Measurements from ENCODE around the gene UHRF2.
"Not testable (repeated sequence)": the region's sequence is repeated elsewhere in the genome, so short reads cannot be mapped to it uniquely, and the experiment has no call there.

UHRF2 gene, protein sequence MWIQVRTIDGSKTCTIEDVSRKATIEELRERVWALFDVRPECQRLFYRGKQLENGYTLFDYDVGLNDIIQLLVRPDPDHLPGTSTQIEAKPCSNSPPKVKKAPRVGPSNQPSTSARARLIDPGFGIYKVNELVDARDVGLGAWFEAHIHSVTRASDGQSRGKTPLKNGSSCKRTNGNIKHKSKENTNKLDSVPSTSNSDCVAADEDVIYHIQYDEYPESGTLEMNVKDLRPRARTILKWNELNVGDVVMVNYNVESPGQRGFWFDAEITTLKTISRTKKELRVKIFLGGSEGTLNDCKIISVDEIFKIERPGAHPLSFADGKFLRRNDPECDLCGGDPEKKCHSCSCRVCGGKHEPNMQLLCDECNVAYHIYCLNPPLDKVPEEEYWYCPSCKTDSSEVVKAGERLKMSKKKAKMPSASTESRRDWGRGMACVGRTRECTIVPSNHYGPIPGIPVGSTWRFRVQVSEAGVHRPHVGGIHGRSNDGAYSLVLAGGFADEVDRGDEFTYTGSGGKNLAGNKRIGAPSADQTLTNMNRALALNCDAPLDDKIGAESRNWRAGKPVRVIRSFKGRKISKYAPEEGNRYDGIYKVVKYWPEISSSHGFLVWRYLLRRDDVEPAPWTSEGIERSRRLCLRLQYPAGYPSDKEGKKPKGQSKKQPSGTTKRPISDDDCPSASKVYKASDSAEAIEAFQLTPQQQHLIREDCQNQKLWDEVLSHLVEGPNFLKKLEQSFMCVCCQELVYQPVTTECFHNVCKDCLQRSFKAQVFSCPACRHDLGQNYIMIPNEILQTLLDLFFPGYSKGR

DNA sequence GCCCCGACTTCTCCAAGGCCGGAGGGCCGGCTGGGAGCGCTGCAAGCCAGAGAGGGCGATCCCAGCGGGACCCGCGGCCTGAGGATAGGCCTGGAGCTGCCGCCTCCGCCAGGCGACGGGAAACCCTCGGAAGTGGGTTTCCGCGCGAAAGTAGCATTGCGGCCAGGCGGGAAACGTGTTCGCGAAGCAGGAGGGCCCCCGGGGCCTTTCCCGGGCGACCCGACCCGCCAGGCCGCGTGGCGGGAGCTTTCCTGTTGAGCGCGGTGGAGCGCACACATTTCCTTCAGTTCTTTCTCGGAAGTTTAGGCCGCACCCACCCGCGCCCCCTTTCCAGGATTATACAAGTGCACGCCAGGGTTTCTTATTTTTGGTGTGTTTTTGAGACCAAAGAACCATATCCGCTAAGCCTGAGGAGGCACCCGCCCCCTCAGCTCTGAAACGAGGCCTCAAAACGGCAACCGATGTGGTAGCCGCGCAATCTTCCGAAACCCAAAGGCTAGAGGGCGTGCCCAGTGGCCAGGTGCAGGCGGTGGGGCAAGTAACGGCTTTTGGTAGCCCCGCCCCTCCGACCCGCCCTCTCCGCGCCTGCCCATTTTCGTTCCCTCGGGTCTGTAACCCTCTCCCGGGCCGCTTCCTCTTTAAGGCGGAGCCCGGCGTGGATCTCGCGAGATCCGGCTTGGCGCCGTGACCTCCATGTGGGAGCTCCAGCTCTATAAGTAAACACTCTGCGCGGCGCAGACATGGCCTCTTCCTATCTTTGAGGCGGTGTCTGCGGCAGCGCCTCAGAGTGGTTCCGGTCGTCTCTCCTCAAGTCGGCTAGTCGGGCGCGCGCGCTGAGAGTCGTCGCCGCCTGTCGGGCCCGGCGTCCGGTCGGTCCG, at the start of gene UHRF2:
Gene UHRF2, plus strand, starts transcription at position 713 of the 878 bp plus-strand sequence. CDS start 292 bp downstream, outside the sequence.
- peak; percentile 99 for DNase-seq

DNA sequence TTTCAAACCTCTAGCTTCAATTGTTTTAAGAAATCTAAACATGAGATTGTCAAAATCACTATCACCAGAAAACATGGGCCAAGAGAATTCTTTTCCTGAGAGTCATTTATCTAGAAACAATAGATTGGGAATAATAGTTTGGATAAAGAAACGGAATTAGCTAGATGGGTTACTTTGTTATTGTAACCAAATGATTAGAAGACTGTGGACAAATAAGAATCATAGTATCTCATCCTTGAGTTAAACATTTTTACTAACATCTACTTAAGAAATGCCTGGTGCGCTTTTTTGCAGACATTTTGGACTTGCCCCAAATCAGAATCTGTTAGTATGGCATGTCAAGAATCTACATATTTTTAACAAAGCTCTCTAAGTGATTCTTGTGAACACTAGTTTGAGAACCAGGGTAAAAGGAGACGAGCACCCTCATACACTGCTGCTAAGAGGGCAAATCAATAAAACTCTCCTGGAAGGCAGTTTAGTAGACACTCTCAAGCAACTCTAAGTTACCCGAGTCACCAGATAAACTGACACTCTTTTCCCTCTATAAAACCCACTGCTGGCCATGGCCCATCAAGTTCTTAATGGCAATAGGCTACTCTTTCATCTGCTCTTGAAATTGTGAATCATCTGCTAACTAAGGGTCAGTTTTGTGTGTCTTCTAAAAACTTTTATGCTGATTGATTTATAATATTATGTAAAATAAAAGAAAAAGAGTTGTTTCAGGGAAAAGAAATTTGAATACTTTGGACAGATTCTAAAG, 45.7 kb upstream of the UHRF2 start:
- DNase-seq = no peak

DNA sequence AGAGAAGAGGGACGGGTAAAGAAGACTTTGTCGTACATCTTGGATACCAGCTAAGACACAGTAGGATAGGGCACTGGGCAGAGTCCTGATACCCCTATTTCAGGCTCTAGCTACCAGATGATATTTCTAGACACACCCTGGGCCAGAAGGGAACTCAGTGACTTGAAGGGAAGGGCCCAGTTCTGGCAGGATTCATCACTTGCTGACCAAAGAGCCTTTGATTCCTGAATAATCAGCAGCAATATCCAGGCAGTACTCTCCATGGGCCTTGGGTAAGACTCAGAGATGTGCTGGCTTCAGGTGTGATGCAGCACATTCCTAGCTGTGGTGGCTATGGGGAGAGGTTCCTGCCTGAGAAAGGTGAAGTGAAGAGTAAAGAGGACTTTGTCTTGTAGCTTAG, 44.2 kb upstream of the UHRF2 start:
- DNase-seq = no peak

DNA sequence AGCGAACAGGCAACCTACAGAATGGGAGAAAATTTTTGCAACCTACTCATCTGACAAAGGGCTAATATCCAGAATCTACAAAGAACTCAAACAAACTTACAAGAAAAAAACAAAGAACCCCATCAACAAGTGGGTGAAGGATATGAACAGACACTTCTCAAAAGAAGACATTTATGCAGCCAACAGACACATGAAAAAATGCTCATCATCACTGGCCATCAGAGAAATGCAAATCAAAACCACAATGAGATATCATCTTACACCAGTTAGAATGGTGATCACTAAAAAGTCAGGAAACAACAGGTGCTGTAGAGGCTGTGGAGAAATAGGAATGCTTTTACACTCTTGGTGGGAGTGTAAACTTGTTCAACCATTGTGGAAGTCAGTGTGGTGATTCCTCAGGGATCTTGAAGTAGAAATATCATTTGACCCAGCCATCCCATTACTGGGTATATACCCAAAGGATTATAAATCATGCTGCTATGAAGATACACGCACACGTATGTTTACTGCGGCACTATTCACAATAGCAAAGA, 31.5 kb upstream of the UHRF2 start:
- DNase-seq = not testable (repeated sequence)

DNA sequence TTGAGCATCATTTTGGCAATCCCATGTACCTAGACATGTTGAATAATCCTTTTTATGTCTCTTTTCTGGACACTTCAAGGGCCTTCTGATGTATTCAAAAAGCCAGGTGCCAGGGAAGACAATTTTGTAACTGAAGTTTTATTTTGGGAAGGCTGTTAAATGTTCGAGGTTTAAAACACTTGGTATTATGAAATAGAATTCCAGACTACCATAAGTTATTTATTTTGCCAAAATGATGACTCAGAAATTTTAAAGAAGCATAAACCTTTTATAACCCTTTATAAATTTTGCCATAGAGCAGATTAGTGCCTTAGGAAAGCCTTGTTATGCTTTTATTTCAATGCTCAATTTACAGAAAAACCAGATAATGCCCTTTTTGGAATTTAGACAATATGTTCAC, 30.3 kb upstream of the UHRF2 start:
- no peak for DNase-seq

DNA sequence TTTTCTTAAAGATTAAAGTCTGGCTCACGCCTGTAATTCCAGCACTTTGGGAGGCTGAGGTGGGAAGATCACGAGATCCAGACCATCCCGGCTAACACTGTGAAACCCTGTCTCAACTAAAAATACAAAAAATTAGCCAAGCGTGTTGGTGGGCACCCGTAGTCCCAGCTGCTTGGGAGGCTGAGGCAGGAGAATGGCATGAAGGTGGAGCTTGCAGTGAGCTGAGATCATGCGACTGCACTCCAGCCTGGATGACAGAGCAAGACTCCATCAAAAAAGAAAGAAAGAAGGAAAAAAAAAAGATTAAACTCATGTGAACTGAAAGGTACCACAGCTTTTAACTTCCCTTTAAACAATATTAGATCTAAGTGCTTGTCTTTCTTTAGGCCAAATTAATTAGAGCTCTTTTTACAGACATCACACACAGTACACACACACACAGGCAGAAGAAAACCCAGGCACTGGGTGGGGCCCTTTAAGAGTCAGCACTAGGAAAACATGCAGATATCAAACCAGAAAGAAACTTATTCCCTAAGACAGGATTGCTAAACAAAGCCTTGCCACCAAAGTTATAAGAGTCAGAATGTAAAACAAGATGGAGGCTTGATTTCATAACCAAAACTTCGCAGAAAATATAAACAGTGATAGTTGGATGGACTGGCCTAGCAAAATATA, 29.3 kb upstream of the UHRF2 start:
- DNase-seq = no peak

DNA sequence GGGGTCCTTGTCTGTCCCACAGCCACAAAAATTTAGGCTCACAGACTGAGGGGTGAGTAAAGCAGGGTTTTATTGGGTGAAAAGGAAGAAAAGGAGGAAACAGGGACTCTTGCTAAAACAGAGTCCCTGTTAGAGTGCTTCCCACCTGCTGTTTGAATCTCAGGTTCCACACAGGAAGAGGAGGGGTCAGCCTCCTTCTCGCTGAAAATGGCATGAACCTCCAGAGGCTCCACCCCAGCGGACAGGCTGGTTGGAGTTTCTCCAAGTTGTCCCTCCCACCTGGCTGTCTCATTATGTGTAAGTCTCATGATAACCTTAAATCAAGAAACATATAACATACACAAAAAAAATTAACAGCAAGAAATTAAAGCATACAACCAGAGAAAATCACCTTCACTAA, 28.3 kb upstream of the UHRF2 start:
- no peak for DNase-seq

DNA sequence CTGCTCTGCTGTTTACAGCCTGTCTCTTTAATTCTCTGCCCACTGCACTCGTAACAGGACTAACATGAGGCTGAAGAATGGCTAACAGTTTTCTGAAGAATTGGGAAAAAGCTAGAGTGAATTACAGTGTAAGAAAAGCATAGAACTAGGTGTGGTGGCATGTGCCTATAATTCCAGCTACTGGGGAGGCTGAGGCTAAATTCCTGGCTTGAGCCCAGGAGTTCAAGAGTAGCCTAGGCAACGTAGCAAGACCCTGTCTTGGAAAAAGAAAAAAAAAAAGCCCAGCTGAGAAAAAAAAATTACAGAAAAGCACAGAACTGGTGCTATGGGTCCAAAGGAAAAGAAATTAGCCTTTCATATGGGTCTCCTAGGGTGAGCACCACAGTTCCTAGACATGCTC, 13.9 kb upstream of the UHRF2 start:
- DNase-seq = no peak

DNA sequence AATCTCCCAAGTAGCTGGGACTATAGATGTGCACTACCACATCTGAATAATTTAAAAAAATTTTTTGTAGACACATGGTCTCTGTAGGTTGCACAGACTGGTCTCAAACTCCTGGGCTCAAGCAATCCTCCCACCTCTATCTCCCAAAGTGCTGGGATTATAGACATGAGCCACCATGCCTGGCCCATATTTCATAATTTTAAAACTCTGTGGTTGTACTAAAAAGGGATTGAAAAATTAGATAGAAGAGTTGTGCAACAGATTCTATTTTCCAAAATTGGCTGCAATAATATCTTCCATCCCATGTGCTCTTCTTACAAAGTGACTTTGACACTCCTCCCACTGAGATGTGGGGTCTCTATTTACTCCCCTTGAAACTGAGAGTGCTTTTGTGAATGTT, 7.6 kb upstream of the UHRF2 start:
- DNase-seq = no peak

DNA sequence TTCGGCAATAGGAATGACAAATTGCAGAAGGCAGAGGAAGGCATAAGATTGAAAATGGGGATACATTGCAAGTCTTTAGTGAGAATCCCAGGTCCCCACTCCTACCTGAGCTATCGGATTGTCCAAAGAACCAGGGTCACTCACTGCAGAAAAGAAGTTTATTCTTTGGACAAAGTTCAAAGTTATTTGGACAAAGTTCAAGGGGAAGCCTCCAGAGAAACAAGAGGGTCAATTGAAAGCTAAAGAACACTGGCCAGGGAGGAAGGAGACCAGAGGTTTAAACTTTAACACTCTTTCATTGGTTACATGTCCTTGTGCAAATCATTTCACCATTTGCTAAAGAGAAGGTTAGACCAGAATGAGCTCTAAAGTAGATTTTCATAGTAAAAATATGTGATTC, 5.2 kb upstream of the UHRF2 start:
- DNase-seq = no peak

DNA sequence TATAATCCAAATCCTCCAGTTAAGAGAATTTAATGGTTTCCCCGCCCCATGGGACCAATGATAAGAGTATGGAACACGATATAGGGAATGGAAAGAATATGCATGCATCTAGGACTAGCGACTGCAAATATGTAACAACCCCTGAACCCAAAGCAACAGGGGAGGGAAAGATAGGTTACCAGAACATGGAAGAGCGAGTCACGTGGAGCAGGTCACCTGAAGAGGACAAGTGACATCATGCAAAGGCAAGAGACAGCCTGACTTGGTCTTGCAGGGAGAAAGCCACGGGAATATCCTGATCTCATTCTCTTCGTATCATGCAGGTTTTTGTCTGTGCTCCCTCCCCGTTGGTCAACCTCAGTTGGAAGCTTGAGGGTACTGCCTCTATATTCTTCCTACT, 4.7 kb upstream of the UHRF2 start:
- DNase-seq = no peak

DNA sequence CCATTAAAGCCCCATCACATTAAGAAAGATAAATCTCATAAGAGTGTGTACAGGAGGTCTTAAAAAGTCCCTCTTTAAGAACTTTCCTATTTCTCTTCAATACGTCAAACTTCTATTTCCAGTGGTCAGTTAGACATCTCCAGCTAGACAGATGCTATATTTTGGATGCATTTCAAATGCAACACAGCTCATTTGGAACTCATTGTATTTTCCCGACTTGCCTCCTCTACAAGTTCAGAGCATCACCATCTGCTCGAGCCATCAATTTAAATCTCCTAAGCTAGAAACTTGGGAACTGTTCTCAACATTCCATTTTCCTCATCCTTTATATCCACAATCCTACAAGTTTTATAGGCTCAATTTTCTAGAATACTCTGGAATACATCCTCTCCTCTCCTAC, 3.2 kb upstream of the UHRF2 start:
- no peak for DNase-seq

DNA sequence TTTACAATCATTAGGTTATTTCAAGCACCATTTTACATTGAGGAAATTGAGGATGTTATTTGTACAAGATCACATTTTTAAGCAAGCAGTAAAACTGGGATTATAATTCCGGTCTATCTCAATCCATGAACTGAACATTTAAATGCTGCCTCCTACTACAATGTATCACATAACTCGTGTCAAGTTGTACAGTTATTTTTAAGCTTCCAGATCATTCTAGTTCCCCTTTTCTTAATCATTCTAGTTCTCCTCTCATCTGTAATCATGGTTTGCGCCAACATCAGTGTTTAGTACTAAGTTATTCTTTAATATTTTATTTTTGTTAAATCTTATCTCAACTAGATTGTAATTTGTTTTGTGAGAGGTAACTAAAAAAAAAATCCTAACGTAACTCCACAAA, 2.4 kb upstream of the UHRF2 start:
- no peak for DNase-seq

DNA sequence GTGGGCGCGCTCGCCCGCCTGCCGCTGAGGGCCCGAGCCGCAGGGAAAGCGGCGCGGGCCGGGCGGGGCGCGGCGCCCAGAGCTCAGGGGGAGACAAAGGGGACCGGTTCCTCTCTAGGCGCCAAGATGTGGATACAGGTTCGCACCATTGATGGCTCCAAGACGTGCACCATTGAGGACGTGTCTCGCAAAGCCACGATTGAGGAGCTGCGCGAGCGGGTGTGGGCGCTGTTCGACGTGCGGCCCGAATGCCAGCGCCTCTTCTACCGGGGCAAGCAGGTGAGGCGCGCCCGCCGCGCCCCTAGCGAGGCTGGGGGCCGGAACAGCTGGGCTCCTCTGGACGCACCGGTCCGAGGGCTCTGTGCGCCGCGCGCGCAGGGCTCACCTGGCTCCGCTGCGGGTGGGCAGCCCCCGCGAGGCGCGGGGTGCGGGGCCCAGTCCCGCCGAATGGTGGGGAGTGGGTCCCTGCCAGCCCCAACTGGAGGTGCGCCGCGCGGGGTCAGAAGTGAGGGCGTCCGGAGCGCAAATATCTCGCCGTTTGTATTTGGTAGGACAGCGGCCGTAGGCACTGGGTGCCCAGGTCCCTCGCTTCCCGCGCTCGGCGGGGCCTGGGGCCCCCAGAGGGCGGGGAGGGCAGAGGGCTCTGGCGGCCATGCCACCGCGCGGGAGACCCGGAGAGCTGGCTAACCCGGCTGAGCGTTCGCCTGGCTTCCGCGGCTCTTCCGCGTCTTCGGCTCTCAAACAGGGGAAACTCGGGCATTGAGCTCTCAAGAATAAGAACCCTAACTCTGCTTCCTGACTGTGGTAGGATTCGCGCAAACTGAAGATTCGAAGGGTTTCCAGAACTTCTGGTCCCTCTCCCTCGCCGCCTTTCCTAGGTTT, 607 bp downstream of the UHRF2 start:
- DNase-seq = peak; percentile 51

DNA sequence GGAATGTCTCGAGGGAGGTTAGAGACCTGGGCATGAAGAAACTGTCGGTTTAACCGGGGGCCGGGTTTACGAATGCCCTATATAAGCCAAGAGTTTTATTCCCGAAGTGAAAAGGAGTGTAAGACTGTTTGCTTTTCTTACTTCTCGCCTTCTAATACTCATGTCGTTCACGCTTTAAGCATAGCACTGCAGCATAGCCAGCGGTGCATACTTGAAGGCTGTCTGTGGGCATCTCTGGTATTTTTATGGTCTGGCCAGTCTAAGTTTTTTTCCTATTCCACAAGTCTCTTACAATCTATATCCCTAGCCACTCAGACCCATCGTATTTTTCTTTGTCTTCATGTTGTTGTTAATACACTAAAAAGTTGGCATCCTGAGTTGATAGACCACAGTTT, 1.2 kb downstream of the UHRF2 start:
- no peak for DNase-seq

DNA sequence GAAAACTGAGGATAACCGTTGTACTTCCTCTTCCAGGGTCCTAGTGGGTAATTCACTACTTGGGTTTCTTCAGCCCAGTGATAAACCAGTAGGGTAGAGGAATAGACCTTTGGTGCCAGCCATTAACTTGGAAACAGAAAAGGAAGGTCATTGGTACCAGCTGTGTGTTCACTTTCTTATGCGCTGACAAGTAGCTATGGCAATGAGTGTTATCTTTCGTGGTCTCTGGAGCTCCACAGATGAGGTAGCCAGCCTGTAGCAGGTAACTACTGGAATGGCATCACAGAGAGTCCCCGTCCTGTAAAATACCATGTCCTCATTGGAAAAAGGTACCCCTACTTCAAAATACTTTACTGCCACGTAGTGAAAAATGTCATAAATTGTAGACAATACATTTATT, 2.3 kb downstream of the UHRF2 start:
- DNase-seq = no peak

DNA sequence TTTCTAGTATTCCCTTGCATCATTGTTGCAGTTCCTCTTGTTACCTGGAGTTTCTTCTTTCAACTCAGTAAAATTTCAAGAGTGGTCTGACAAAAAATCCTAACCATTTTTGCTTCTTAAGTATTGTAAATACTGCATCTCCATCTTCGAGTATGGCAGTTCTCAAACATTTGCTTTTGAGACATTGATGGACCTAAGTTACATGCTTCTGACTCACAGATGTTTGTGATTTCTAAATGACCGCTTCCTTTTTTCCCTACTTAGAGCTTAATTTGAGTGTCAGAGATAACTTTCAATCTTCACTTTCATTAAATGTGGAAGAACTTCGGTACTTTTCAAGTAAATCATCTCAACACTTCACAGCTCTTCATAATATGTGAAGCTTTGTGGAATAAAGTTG, 4.2 kb downstream of the UHRF2 start:
- DNase-seq = no peak

DNA sequence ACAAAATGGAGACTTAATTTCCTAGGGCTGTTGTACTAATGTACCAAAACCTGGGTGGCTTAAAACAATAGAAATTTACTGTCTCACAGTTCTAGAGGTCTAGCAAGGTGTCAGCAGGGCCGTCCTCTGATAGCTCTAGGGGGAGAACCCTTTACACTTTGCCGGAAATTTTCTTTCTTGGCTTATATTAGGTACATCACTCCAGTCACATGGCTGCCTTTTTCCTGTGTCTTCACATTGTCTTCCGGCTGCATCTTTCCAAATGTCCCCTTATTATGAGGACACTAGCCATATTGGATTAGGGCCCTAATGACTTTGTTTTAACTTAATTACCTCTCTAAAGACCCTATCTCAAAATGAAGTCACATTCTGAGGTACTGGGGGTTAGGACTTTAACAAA, 5.8 kb downstream of the UHRF2 start:
- no peak for DNase-seq

DNA sequence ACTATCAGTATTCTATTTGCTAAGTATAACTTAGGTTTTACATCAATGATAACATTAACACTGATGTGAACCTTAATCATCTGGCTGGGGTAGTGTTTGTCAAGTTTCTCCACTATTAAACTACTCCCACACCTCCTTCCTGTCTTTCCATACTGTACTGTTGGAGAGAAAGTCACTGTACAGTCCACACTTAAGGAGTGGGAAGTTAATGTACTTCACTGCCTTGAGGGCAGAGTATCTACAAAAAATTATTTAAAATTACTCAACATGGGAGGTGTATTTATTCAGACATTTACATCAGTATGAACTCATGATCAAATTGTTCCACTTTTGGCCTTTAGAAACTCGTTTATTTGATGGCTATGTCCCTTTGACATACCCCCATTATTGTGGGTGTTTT, 11.9 kb downstream of the UHRF2 start:
- DNase-seq = no peak

DNA sequence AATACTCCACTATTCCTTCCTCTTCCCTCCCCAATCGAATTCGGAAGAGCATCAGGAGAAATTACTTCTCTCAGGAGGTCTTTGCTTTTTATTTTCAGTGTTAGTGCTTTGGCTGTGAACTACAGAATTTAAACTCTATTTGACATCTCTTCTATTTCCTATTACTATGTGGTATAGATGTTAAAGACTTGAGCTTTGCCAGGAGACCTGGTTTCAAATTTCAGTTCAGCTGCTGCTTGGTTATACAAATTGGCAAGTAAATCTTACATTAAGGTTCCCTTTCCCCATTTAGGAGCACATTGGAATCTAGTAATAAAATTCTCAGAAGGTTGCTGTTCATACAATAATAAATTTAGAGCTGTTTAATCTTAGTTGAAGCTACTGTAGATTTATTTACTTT, 13.1 kb downstream of the UHRF2 start:
- DNase-seq = no peak

Measured in activated CD8-positive, alpha-beta memory T cell treated with anti-CD3 and anti-CD28 coated beads, Interleukin-2, amount 50 U/mL, for 4 hours (primary cell).